SU-DHL-6 (cell line): ENCODE measurements around the gene CWF19L2.

Experiments
- H2AFZ ChIP-seq: fragments of 200-600 bp; sonication (generic); 2 replicates; pipeline ENCODE4 v1.6.1; 2014; ENCODE audit warnings: low read depth, mild to moderate bottlenecking, moderate library complexity, mixed read lengths, antibody characterized with exemption, low read length; ENCODE audit not compliant: severe bottlenecking
- H3F3A ChIP-seq: fragments of 200-600 bp; shearing (Covaris generic); 2 replicates; pipeline ENCODE4 v1.6.0; 2016; ENCODE audit warnings: antibody characterized with exemption, mild to moderate bottlenecking; ENCODE audit not compliant: insufficient read depth
- H3K27ac ChIP-seq: fragments of 200-600 bp; sonication (generic); 2 replicates; pipeline ENCODE4 v1.5.1; 2016; ENCODE audit warnings: low read depth, mild to moderate bottlenecking, low read length, moderate library complexity, mixed read lengths
- H3K27me3 ChIP-seq: fragments of 200-600 bp; sonication (generic), shearing (Covaris generic); 2 replicates; pipeline ENCODE4 v1.6.0; 2014; ENCODE audit warnings: mild to moderate bottlenecking, low read length
- H3K36me3 ChIP-seq: fragments of 200-600 bp; sonication (generic); 2 replicates; pipeline ENCODE4 v1.6.1; 2014; ENCODE audit warnings: mild to moderate bottlenecking, low read length, mixed read lengths
- H3K4me2 ChIP-seq: fragments of 300-600, 200-600 bp; shearing (Covaris generic), sonication (generic); 2 replicates; pipeline ENCODE4 v1.6.0; 2014; ENCODE audit warnings: low read length, low read depth, mild to moderate bottlenecking; ENCODE audit not compliant: poor library complexity, severe bottlenecking
- H3K4me3 ChIP-seq: fragments of 200-600 bp; sonication (generic); 2 replicates; pipeline ENCODE4 v1.5.1; 2014; ENCODE audit warnings: antibody characterized with exemption, low read length, mild to moderate bottlenecking, mixed read lengths; ENCODE audit not compliant: insufficient read depth, poor library complexity, severe bottlenecking
- H3K79me2 ChIP-seq: fragments of 200-600 bp; sonication (generic); 2 replicates; pipeline ENCODE4 v1.6.1; 2014; ENCODE audit warnings: mild to moderate bottlenecking, low read length, moderate library complexity; ENCODE audit not compliant: insufficient read depth
- H3K9ac ChIP-seq: fragments of 200-600 bp; sonication (generic); 2 replicates; pipeline ENCODE4 v1.7.0; 2014; ENCODE audit warnings: mild to moderate bottlenecking, low read length
- H3K9me2 ChIP-seq: fragments of 200-600 bp; sonication (generic); replicated peaks from 2 replicates; pipeline ENCODE4 v1.6.1; 2014; ENCODE audit warnings: low read length; ENCODE audit not compliant: insufficient read depth
- H3K9me3 ChIP-seq: fragments of 200-600 bp; sonication (generic); 2 replicates; pipeline ENCODE4 v1.6.1; 2014; ENCODE audit warnings: low read length, mixed read lengths; ENCODE audit not compliant: insufficient read depth
- H4K20me1 ChIP-seq: fragments of 200-600 bp; sonication (generic); 2 replicates; pipeline ENCODE4 v1.6.1; 2014; ENCODE audit warnings: low read depth, mild to moderate bottlenecking, antibody characterized with exemption, low read length, moderate library complexity, mixed read lengths
- CTCF ChIP-seq: fragments of 200-600 bp; sonication (generic); IDR thresholded peaks from one replicate; pipeline ENCODE4 v1.5.1; 2017; ENCODE audit warnings: antibody characterized with exemption, mild to moderate bottlenecking, low read length, moderate library complexity; ENCODE audit not compliant: insufficient read depth, poor library complexity, severe bottlenecking
- EZH2phosphoT487 ChIP-seq: fragments of 200-600 bp; sonication (generic), shearing (Covaris generic); conservative IDR thresholded peaks from 2 replicates; pipeline ENCODE4 v1.6.1; 2018; ENCODE audit warnings: mild to moderate bottlenecking, antibody characterized with exemption, low read length, moderate library complexity, mixed read lengths

The CWF19L2 gene

GRCh38 chr11:107457558-107458271, at the start of gene CWF19L2:
CWF19L2 (minus strand) TSS chr11:107457825; CDS start chr11:107457816, 9 bp downstream.
- H3K27ac ChIP-seq = peak within 1 kb of the TSS; percentile 50
- TF ChIP-seq CTCF = no peak
- TF ChIP-seq EZH2phosphoT487 = no peak
- no peaks in the 10 kb centered on the region for H3K27me3 ChIP-seq
- H3F3A ChIP-seq = no peaks in the 10 kb centered on the region
- peak within 1 kb of the TSS; percentile 81 for H2AFZ ChIP-seq
- no peaks in the 10 kb centered on the region for H4K20me1 ChIP-seq
- peak within 1 kb of the TSS; percentile 73 for H3K4me3 ChIP-seq
- peak within 1 kb of the TSS; percentile 72 for H3K9ac ChIP-seq
- peak within 1 kb of the TSS; percentile 97 for H3K4me2 ChIP-seq
- H3K79me2 ChIP-seq = peaks cover 22% of the 10 kb centered on the region
- H3K9me3 ChIP-seq = no peaks in the 10 kb centered on the region
- no peaks in the 10 kb centered on the region for H3K9me2 ChIP-seq
- H3K36me3 ChIP-seq = peaks cover 8% of the 10 kb centered on the region; the same call in 1 of the 2 replicates

DNA sequence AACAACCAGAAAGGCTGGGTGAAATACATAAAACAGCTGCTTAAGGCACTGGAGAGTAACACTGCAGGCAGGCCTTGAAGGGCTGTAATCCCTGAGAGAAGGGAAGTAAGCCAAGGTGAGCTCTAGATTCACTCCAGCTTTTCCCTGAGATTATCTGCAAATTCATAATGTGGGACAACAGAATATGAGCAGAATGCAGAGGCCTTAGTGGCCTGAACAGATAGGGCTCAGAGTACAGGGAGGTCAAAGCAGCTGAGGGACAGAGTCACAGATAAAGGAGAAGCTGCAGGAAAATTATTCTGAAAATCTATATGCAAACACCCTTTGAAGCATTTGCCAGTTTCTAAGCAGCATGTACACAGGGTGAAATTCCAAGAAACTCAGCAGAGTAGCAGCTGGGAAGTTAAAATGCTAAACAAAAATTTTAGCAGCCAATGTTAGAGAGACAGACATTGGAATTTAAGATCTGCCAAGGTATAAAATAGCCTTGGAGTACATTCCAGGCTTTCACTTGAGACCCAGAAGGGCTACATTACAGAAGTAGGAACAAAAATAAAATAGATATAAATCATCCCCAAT, 48.1 kb upstream of the CWF19L2 start:
- Histone ChIP-seq H3K4me3 (no peak overlapping the region), H3K27ac (no peak overlapping the region), H2AFZ (no peak overlapping the region), H3K79me2 (no peaks in the 10 kb centered on the region), H3K27me3 (no peaks in the 10 kb centered on the region), H3K9me2 (no peaks in the 10 kb centered on the region), H4K20me1 (no peaks in the 10 kb centered on the region), H3K9ac (no peak overlapping the region), H3K36me3 (peaks cover 37% of the 10 kb centered on the region), H3F3A (no peaks in the 10 kb centered on the region), H3K9me3 (0 out of 2 replicates have a peak, but pooled peaks cover 9% of the 10 kb centered on the region), H3K4me2 (no peak overlapping the region)
- no peak for TF ChIP-seq EZH2phosphoT487
- TF ChIP-seq CTCF = no peak

DNA sequence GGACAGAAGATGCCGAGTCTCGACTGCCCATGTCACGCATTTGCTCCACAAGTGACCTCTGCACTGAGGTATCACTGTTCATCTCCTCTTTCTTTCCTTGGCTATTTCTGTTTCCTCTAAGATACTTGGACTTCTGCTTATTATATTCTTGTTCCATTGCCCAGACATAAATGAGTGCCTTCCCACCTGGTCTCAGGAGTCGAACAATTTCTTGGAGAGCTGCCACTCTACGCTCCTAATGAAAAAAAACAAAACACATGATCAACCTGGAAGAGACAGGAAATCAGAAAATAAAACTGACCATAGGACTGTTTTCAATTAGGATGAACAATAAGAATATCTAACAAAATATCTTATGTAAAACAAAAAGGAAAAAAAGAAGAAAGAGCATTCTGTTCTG, 47.4 kb upstream of the CWF19L2 start:
- 0 out of 2 replicates have a peak, but pooled peaks cover 9% of the 10 kb centered on the region for H3K9me3 ChIP-seq
- H3F3A ChIP-seq = no peaks in the 10 kb centered on the region
- H3K27me3 ChIP-seq = no peaks in the 10 kb centered on the region
- no peak overlapping the region for H2AFZ ChIP-seq
- H3K4me3 ChIP-seq = no peak overlapping the region
- H3K4me2 ChIP-seq = no peak overlapping the region
- no peaks in the 10 kb centered on the region for H3K9me2 ChIP-seq
- H4K20me1 ChIP-seq = no peaks in the 10 kb centered on the region
- no peak for TF ChIP-seq CTCF
- no peak for TF ChIP-seq EZH2phosphoT487
- H3K27ac ChIP-seq = no peak overlapping the region
- H3K9ac ChIP-seq = no peak overlapping the region
- H3K36me3 ChIP-seq = peaks cover 37% of the 10 kb centered on the region
- no peaks in the 10 kb centered on the region for H3K79me2 ChIP-seq
